WI38 (cell line): Measurements from ENCODE around the gene KIF3B.

ENCODE experiments used
- H3K4me3 ChIP-seq: 2 replicates; pipeline ENCODE4 v1.5.1; 2011; ENCODE audit warnings: low read depth, mild to moderate bottlenecking, control low read depth, low read length
- CTCF ChIP-seq: IDR thresholded peaks from 2 replicates; pipeline ENCODE4 v1.5.1; 2012; ENCODE audit warnings: low read depth, mild to moderate bottlenecking, control low read depth, low read length

Gene KIF3B

GRCh38 chr20:32359633-32360332 is 82.3 kb downstream of the KIF3B start:
- TF ChIP-seq CTCF, result no peak
- peak overlapping the region; percentile 97 for H3K4me3 ChIP-seq

GRCh38 chr20:32360333-32360634 is 82.8 kb downstream of the KIF3B start:
- peak overlapping the region; percentile 97 for H3K4me3 ChIP-seq

GRCh38 chr20:32362901-32363364 is 85.5 kb downstream of the KIF3B start:
- no peak for TF ChIP-seq CTCF
- no peak overlapping the region for H3K4me3 ChIP-seq

More at GRCh38 chr20:32360333-32360634, 82.8 kb downstream of the KIF3B start:
- TF ChIP-seq CTCF, result no peak

- H3K4me3 ChIP-seq, result no peak overlapping the region
- no peak for TF ChIP-seq CTCF
These were observed 86.0 kb downstream of the KIF3B start for GRCh38 chr20:32363492-32363891.

GRCh38 chr20:32364554-32365208 is 87.2 kb downstream of the KIF3B start:
- no peak overlapping the region for H3K4me3 ChIP-seq
- no peak for TF ChIP-seq CTCF

GRCh38 chr20:32365564-32365963 is 88.1 kb downstream of the KIF3B start:
- no peak overlapping the region for H3K4me3 ChIP-seq
- no peak for TF ChIP-seq CTCF

GRCh38 chr20:32366380-32366779 is 88.9 kb downstream of the KIF3B start:
- TF ChIP-seq CTCF, result no peak
- H3K4me3 ChIP-seq, result no peak overlapping the region
